ENCODE measurements around the gene SCUBE1.

- TF ChIP-seq, protein P1, sequence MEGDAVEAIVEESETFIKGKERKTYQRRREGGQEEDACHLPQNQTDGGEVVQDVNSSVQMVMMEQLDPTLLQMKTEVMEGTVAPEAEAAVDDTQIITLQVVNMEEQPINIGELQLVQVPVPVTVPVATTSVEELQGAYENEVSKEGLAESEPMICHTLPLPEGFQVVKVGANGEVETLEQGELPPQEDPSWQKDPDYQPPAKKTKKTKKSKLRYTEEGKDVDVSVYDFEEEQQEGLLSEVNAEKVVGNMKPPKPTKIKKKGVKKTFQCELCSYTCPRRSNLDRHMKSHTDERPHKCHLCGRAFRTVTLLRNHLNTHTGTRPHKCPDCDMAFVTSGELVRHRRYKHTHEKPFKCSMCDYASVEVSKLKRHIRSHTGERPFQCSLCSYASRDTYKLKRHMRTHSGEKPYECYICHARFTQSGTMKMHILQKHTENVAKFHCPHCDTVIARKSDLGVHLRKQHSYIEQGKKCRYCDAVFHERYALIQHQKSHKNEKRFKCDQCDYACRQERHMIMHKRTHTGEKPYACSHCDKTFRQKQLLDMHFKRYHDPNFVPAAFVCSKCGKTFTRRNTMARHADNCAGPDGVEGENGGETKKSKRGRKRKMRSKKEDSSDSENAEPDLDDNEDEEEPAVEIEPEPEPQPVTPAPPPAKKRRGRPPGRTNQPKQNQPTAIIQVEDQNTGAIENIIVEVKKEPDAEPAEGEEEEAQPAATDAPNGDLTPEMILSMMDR (IDR thresholded peaks at IDR 0.05; ENCODE audit: poor library complexity): no peak
- no peak for TF ChIP-seq EZH2phosphoT487 (IDR thresholded peaks at IDR 0.05; ENCODE audit: low read depth, severe bottlenecking, unreplicated experiment)
These were observed 135.8 kb downstream of the SCUBE1 start for GRCh38 chr22:43207386-43207785.
